C4-2B (cell line): ENCODE results near the gene KIF18B.

Experiments used
- ZFX ChIP-seq: fragments of 450-650 bp; IDR thresholded peaks from 2 replicates; pipeline ENCODE4 v1.6.1; 2017
- TF ChIP-seq, protein P1 (sequence below): fragments of 450-650 bp; conservative IDR thresholded peaks from 2 replicates; pipeline ENCODE4 v1.5.1; 2017; ENCODE audit warnings: mild to moderate bottlenecking

DNA sequence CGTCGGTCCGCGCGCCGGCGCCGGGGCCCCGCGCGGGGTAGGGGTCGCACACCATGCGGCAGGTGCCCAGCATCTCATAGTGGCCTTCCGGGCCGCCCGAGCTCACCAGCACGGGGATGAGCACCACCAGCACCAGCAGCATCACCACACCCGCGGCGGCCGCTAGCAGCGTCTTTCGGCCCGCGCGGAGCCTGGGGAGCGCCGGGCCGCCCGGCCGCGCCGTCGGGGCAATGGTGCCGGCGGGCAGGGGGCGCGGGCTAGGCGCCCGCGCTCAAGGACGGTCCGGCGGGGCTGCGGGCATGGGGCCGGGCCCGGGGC is 20.3 kb upstream of the KIF18B start:
- TF ChIP-seq, protein P1, sequence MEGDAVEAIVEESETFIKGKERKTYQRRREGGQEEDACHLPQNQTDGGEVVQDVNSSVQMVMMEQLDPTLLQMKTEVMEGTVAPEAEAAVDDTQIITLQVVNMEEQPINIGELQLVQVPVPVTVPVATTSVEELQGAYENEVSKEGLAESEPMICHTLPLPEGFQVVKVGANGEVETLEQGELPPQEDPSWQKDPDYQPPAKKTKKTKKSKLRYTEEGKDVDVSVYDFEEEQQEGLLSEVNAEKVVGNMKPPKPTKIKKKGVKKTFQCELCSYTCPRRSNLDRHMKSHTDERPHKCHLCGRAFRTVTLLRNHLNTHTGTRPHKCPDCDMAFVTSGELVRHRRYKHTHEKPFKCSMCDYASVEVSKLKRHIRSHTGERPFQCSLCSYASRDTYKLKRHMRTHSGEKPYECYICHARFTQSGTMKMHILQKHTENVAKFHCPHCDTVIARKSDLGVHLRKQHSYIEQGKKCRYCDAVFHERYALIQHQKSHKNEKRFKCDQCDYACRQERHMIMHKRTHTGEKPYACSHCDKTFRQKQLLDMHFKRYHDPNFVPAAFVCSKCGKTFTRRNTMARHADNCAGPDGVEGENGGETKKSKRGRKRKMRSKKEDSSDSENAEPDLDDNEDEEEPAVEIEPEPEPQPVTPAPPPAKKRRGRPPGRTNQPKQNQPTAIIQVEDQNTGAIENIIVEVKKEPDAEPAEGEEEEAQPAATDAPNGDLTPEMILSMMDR: no peak
- TF ChIP-seq ZFX: no peak
